HG03342 (cell line): ENCODE measurements around the gene TMEM178B.
"Not testable (repeated sequence)": the region's sequence is repeated elsewhere in the genome, so short reads cannot be mapped to it uniquely, and the experiment has no call there.

Experiments used
- ATAC-seq: cut with Tn5 transposase; IDR thresholded peaks from one replicate; pipeline ENCODE4 v1.9.1; 2021; ENCODE audit warnings: mild to moderate bottlenecking, moderate library complexity; ENCODE audit not compliant: unreplicated experiment

Gene TMEM178B

GRCh38 chr7:141073641-141074161 is at the start of gene TMEM178B:
Gene TMEM178B (plus strand): TSS chr7:141074064.
- ATAC-seq = no peak

DNA sequence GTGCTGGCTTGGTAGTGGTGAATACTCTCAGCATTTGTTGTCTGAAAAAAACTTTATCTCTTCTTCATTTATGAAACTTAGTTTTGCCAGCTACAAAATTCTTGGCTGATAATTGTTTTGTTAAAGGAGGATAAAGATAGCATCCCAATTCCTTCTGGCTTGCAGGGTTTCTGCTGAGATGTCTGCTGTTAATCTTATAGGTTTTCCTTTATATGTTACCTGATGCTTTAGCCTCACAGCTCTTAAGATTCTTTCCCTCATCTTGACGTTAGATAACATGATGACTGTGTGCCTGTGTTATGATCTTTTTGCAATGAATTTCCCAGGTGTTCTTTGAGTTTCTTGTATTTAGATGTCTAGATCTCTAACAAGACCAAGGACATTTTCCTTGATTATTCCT is 49.2 kb upstream of the TMEM178B start:
- no peak for ATAC-seq

- ATAC-seq = no peak
These were observed 46.8 kb upstream of the TMEM178B start for GRCh38 chr7:141027043-141027442.

DNA sequence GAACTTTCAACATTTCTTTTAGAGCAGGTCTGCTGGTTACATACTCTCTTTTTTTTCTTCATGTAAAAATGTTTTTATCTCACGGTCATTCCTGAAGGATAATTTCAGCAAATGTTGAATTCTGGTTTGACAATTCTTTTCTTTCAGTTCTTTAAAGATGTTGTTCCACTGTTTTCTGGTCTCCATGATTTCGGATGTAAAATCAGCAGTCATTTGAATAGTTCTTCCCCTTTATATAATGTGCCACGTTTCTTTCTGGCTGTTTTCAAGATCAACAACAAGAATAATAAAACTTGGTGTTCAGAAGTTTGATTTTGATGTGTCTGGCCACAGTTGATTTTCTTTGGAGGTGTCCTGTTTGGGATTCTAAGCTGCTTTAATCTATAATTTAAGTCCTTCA is 45.1 kb upstream of the TMEM178B start:
- ATAC-seq = no peak

- ATAC-seq = not testable (repeated sequence)
These were observed 41.1 kb upstream of the TMEM178B start for GRCh38 chr7:141032539-141033323.

- not testable (repeated sequence) for ATAC-seq
These were observed 35.8 kb upstream of the TMEM178B start for GRCh38 chr7:141038100-141038499.

- no peak for ATAC-seq
These were observed 34.5 kb upstream of the TMEM178B start for GRCh38 chr7:141039376-141039775.

GRCh38 chr7:141042222-141043193 is 31.4 kb upstream of the TMEM178B start:
- no peak for ATAC-seq

DNA sequence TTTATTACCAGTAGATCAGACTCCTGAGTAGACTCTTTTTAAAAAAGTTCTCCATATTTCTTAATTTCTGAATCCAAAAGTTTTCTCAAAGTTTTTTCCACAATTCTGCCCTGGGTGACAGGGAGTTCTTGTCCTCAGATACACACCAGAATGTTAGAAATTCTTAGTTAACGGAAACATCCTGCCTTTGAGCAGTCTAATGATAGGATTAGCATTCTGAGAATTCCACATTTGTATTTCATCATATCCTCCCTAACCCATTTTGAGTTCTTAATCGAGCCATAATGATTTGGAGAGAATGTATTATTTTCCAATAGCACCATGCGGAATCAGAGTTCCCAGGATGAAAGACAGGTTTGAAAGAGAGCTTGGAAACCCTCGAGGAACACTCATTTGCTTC is 30.2 kb upstream of the TMEM178B start:
- no peak for ATAC-seq

DNA sequence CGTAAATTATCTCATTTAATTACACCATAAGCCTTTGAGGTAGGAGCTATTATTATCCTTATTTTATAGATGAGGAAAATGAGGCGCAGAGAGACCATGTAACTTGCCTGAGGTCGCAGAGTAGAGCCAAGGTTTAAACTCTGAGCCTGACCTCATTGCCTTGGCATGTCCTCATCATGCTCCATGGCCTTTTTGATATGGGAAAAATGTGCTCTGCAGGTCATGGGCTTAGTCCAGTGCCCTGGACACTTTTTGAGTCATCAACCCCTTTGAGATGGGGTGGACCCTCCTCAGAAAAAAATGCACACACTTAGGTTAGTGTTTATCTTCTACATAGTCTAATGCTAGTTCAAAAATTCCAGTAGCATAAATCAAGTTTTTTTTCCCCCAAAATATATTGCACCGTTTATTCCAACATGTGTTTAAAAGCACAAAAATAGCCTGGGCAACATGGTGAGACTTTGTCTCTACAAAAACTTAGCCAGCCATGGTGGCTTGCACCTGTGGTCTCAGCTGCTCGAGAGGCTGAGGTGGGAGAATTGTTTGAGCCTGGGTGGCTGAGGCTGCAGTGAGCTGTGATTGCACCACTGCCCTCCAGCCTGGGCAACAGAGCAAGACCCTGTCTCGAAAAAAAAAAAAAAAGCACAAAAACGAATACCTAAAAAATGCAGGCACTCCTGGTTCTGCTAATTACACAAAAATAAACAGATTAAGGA is 28.6 kb upstream of the TMEM178B start:
- ATAC-seq = no peak

DNA sequence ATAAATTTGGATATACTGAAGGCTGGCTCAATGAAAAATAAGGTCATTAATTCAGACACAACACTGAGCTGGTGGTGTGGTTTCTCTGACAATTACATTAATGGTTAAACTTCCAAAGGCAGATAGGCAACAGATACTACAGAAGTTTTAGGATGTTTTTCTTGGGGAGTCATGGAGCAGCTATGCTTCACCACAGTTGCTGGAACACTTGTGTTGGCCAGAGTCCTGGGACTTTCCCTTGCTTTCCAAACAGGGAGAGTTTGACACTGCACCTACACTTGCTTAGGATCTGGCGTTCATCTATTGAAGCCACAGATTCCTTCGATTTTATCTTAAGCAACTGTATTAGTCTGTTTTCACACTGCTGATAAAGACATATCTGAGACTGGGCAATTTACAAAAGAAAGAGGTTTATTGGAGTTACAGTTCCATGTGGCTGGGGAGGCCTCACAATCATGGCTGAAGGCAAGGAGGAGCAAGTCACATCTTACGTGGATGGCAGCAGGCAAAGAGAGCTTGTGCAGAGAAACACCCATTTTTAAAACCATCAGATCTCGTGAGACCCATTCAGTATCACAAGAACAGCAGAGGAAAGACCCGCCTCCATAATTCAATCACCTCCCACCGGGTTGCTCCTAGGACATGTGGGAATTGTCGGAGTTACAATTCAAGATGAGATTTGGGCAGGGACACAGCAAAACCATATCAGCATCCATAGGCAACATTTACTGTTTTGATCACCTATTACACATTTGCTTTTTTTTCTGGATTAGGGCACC is 27.8 kb upstream of the TMEM178B start:
- no peak for ATAC-seq

- no peak for ATAC-seq
These were observed 20.2 kb upstream of the TMEM178B start for GRCh38 chr7:141053626-141054025.

DNA sequence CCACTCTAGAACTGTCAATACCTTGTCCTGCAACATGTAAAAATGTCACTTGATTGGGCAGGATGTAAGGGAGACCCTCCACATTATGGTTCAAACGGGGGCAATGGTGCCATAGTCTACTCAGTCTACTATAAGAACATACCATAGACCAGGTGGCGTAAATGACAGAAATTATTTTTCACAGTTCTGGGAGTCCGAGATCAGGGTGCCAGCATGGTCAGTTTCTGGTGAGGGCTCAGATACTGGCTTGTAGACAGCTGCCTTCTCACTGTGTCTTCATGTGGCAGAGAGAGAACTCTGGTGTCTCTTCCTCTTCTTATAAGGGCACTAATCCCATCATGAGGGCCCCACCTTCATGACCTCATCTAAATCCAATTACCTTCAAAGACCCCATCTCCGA is 18.7 kb upstream of the TMEM178B start:
- no peak for ATAC-seq

DNA sequence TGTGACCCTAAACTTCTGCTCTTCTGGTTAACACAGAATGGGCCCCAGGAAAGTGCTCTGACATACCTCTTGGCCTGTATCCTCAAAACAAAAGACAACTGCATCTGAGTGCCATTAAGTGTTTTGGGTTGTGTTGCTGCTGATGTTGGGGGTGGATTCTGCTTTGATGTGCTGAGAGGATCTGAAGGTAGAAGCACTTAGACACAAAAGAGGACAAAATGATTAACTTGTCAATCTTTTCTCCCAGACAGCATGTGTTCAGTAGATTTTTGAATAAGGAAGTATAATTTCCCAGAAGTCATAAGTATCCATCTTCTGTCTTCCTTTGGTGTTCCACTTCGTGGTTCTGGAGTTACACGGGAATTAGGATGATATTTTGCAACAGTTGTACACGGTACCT is 16.1 kb upstream of the TMEM178B start:
- no peak for ATAC-seq

GRCh38 chr7:141067856-141068255 is 6.0 kb upstream of the TMEM178B start:
- ATAC-seq = not testable (repeated sequence)

GRCh38 chr7:141071260-141071854 is 2.5 kb upstream of the TMEM178B start:
- no peak for ATAC-seq

DNA sequence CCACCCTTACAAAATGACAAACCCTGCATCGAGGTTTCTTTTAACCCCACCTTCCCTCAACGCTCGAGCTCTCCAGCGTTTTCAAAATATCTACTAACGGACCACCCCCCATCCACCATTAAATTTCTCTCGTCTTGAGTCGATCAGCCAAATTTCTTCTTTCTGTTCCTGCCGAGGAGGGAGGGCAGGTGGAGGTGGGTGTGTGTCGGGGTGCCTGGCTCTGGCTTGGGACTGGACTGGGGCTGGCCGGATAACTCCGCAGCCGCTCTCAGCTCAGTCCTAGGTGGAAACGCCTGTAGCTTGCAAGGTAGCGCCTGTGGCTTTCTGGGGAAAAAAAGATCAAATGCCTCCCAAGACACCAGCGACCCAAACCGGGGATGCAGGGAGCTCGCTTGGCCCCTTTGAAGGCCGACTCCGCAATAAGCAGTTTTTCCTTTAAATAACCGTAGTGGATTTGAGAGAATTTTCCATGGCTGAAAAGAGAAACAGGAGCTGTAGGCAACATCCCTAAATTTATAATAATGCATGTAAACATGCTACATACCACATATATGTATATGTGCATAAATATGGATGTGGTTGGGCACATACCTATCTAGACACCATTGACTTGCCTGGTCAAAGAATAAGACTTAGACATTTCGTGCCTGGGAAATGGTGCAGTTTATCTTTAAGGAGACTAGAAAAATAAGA is 1.9 kb upstream of the TMEM178B start:
- no peak for ATAC-seq

DNA sequence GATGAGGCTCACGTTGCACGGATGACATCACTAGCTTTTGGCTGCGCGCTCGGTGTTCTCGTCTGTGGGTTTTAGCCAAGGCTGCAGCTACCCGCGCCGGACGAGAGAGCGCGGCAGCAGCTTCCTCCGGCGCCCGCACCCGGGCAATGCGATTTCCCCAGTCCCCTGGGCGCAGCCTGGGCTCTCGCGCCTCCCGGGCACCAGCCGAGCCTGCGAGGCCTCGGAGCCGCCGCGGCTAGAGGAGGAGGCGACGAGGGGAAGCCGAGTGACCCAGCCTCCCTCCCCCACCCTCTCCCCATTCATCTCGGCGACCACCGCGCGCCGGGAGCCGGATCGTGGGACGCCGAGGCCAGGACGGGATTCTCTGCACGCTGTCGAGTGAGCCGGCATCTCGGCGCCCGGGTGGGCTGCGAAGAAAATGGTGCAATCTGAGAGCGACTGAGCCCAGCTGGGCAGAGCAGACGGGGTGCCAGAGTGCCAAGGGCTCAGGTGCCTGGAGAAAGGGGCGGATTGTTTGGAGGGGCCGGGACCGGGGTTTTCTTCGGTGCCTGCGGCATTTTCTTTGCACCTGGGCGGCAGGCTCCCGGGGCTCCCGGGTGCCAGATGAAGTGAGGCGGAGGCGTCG is 1.2 kb upstream of the TMEM178B start:
- ATAC-seq = no peak

GRCh38 chr7:141073173-141073640 is 657 bp upstream of the TMEM178B start:
- no peak for ATAC-seq
